Measurements from ENCODE around the gene NSMCE1.
"Not testable (repeated sequence)": the region's sequence is repeated elsewhere in the genome, so short reads cannot be mapped to it uniquely, and the experiment has no call there.

Gene NSMCE1

DNA sequence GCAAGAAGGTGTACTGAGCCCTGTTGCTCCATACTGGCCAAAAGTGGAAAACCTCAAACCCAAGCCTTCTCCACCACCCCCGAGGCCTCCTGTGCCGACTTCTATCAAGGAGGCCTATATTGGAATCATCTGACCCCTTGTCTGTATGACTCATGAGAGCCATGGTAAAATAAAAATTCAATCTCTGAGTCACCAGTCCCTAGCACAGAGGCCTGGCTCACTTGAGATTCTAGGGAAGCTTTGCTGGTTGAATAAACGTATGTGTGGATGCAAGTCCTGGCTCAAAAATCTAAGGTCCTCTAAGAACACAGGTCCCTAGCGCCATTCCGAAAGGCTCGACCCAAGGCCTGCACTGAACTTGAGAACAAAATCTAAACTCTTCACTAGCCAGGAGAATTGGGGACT, 15.0 kb downstream of the NSMCE1 start:
- H3K27me3 ChIP-seq (ENCODE audit: insufficient read depth, poor library complexity, severe bottlenecking) = no peaks in the 10 kb centered on the region
- H3K4me3 ChIP-seq (replicated peaks; ENCODE audit: insufficient read depth, low read length) = no peak overlapping the region
- TF ChIP-seq POLR2AphosphoS5 (IDR thresholded peaks at IDR 0.05; ENCODE audit: low read depth) (no peak), SPI1 (IDR thresholded peaks at IDR 0.05; ENCODE audit: borderline replicate concordance, low read depth) (no peak), GABPA (IDR thresholded peaks at IDR 0.05; ENCODE audit: low read depth) (no peak)
- TF ChIP-seq, protein P1, sequence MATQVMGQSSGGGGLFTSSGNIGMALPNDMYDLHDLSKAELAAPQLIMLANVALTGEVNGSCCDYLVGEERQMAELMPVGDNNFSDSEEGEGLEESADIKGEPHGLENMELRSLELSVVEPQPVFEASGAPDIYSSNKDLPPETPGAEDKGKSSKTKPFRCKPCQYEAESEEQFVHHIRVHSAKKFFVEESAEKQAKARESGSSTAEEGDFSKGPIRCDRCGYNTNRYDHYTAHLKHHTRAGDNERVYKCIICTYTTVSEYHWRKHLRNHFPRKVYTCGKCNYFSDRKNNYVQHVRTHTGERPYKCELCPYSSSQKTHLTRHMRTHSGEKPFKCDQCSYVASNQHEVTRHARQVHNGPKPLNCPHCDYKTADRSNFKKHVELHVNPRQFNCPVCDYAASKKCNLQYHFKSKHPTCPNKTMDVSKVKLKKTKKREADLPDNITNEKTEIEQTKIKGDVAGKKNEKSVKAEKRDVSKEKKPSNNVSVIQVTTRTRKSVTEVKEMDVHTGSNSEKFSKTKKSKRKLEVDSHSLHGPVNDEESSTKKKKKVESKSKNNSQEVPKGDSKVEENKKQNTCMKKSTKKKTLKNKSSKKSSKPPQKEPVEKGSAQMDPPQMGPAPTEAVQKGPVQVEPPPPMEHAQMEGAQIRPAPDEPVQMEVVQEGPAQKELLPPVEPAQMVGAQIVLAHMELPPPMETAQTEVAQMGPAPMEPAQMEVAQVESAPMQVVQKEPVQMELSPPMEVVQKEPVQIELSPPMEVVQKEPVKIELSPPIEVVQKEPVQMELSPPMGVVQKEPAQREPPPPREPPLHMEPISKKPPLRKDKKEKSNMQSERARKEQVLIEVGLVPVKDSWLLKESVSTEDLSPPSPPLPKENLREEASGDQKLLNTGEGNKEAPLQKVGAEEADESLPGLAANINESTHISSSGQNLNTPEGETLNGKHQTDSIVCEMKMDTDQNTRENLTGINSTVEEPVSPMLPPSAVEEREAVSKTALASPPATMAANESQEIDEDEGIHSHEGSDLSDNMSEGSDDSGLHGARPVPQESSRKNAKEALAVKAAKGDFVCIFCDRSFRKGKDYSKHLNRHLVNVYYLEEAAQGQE (IDR thresholded peaks at IDR 0.05; ENCODE audit: insufficient replicate concordance, low read depth) = no peak
- TF ChIP-seq, protein P2, sequence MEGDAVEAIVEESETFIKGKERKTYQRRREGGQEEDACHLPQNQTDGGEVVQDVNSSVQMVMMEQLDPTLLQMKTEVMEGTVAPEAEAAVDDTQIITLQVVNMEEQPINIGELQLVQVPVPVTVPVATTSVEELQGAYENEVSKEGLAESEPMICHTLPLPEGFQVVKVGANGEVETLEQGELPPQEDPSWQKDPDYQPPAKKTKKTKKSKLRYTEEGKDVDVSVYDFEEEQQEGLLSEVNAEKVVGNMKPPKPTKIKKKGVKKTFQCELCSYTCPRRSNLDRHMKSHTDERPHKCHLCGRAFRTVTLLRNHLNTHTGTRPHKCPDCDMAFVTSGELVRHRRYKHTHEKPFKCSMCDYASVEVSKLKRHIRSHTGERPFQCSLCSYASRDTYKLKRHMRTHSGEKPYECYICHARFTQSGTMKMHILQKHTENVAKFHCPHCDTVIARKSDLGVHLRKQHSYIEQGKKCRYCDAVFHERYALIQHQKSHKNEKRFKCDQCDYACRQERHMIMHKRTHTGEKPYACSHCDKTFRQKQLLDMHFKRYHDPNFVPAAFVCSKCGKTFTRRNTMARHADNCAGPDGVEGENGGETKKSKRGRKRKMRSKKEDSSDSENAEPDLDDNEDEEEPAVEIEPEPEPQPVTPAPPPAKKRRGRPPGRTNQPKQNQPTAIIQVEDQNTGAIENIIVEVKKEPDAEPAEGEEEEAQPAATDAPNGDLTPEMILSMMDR (IDR thresholded peaks at IDR 0.05; ENCODE audit: insufficient read depth, low read length) = no peak
- DNase-seq (ENCODE audit: low read depth in 1 of 2, low spot score in 1 of 2) = no peak
- no peak overlapping the region for H3K27ac ChIP-seq (replicated peaks)

DNA sequence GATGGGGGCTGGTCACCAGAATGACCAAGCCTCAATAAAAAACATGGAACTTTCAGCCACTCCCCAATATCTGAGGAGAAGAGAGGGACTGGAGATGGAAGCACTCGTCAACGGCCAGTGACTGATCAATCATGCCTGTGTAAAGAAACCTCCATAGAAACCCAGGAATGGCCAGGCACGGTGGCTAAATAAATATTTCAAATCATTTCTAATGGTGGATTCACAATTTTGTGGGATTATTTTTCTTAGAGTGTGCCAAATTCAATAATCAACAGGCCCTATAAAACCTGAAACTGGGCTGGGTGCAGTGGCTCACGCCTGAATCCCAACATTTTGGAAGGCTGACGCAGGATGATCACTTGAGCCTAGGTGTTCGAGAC, 16.4 kb downstream of the NSMCE1 start:
- Histone ChIP-seq H3K4me3 (replicated peaks; ENCODE audit: insufficient read depth, low read length) (no peak overlapping the region), H3K27me3 (ENCODE audit: insufficient read depth, poor library complexity, severe bottlenecking) (no peaks in the 10 kb centered on the region), H3K27ac (replicated peaks) (no peak overlapping the region)
- DNase-seq (ENCODE audit: low read depth in 1 of 2, low spot score in 1 of 2) = no peak
- TF ChIP-seq, protein P2 (IDR thresholded peaks at IDR 0.05; ENCODE audit: insufficient read depth, low read length) = no peak
- TF ChIP-seq SPI1 (IDR thresholded peaks at IDR 0.05; ENCODE audit: borderline replicate concordance, low read depth) = no peak
- TF ChIP-seq POLR2AphosphoS5 (IDR thresholded peaks at IDR 0.05; ENCODE audit: low read depth) = no peak
- TF ChIP-seq, protein P1 (IDR thresholded peaks at IDR 0.05; ENCODE audit: insufficient replicate concordance, low read depth) = no peak
- no peak for TF ChIP-seq GABPA (IDR thresholded peaks at IDR 0.05; ENCODE audit: low read depth)

DNA sequence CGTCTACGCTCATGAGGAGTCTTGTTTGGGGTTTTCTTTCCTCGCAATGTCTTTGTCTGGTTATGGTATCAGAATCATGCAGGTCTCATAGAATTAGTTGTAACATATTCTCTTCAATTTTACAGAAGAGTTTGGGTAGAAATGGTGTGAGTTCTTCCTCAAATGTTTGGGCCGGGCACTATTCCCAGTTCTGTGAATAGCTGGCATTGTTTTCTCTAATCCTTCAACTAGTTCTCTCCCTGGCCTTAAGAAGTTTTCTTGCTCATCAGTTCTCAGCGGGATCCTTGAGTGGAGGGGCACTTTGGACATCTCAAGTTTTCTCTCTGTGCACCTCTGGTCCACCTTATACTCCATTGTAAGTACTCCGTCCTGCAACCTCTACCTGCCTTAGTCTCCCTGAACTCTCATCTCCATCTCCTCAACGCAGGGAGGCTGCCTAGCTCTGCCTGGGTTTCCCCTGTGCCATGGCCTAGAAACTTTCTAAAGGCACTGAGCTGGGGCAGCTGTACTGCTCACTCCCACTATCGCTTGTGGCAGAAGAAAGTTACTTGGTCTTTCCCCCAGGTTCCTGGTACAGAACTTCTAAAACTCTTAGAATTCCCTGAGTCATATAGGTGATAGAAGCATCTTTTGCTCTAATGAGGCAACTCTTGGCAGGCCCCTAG, 16.9 kb downstream of the NSMCE1 start:
- Histone ChIP-seq H3K4me3 (replicated peaks; ENCODE audit: insufficient read depth, low read length) (no peak overlapping the region), H3K27ac (replicated peaks) (no peak overlapping the region), H3K27me3 (ENCODE audit: insufficient read depth, poor library complexity, severe bottlenecking) (no peaks in the 10 kb centered on the region)
- no peak for DNase-seq (ENCODE audit: low read depth in 1 of 2, low spot score in 1 of 2)
- TF ChIP-seq, protein P1 (IDR thresholded peaks at IDR 0.05; ENCODE audit: insufficient replicate concordance, low read depth) = no peak
- TF ChIP-seq, protein P2 (IDR thresholded peaks at IDR 0.05; ENCODE audit: insufficient read depth, low read length) = no peak
- TF ChIP-seq GABPA (IDR thresholded peaks at IDR 0.05; ENCODE audit: low read depth) (no peak), SPI1 (IDR thresholded peaks at IDR 0.05; ENCODE audit: borderline replicate concordance, low read depth) (no peak), POLR2AphosphoS5 (IDR thresholded peaks at IDR 0.05; ENCODE audit: low read depth) (no peak)

DNA sequence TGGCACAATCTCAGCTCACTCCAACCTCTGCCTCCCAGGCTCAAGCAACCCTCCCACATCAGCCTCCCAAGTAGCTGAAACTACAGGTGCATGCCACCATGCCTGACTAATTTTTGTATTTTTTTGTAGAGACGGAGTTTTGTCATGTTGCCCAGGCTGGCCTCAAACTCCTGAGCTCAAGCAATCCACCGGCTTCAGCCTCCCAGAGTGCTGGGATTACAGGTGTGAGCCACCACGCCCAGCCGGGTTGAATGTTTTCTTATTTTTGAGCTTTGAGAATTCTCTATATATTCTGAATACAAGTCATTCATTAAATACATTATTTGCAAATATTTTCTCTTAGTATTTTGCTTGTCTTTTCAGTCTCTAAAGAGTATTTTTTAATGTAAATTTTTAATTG, 19.7 kb downstream of the NSMCE1 start:
- not testable (repeated sequence) for H3K4me3 ChIP-seq (replicated peaks; ENCODE audit: insufficient read depth, low read length); H3K27ac ChIP-seq (replicated peaks); DNase-seq (ENCODE audit: low read depth in 1 of 2, low spot score in 1 of 2); H3K27me3 ChIP-seq (ENCODE audit: insufficient read depth, poor library complexity, severe bottlenecking)
